Panc1 (cell line): ENCODE data around the gene MYL9. TPM values are rescaled to one million over a fixed set of nuclear protein-coding genes. Genes with fewer than 3 reads are reported as not detected.

ENCODE experiments used
- ATAC-seq: fragments of 200-7000 bp; cut with Tn5 transposase; 2 replicates; pipeline ENCODE4 v1.9.1; 2020; ENCODE audit warnings: mild to moderate bottlenecking, moderate library complexity
- BruUV-seq: library from RNA; stranded (reverse); fragments of 400-500 nt; replicated peaks from 2 replicates; lab custom pipeline; 2021; lab: Mats Ljungman, UMichigan
- CTCF ChIA-PET: fragments of 300-600 bp; sonication (Branson Sonifier 250); formaldehyde crosslinking; loops from one replicate; lab custom pipeline; 2022; ENCODE audit warnings: antibody characterized with exemption; lab: Charles Lee
- POLR2A ChIA-PET: fragments of 300-600 bp; sonication (Branson Sonifier 250); formaldehyde crosslinking; loops from one replicate; lab custom pipeline; 2022; ENCODE audit warnings: antibody characterized with exemption; lab: Charles Lee
- DNase-seq: peaks from one replicate; pipeline ENCODE4 v3.0.0-alpha.2; 2010; ENCODE audit warnings: low read depth, low spot score
- H3K27ac ChIP-seq: 2 replicates; pipeline ENCODE4 v1.5.1; 2011; ENCODE audit warnings: mild to moderate bottlenecking, low read length, inconsistent platforms
- H3K27me3 ChIP-seq: fragments of 200-500 bp; sonication (Bioruptor generic); 2 replicates; pipeline ENCODE4 v1.6.0; 2014; ENCODE audit warnings: low read length, inconsistent platforms; ENCODE audit not compliant: control insufficient read depth, insufficient read depth
- H3K36me3 ChIP-seq: fragments of 200-500 bp; sonication (Bioruptor generic); 2 replicates; pipeline ENCODE4 v1.5.1; 2014; ENCODE audit warnings: inconsistent platforms, mild to moderate bottlenecking, low read length, moderate library complexity; ENCODE audit not compliant: control insufficient read depth, insufficient read depth
- H3K4me1 ChIP-seq: 2 replicates; pipeline ENCODE4 v1.5.1; 2011; ENCODE audit warnings: inconsistent platforms, mild to moderate bottlenecking, low read length, moderate library complexity; ENCODE audit not compliant: control insufficient read depth, insufficient read depth
- H3K4me3 ChIP-seq, 2 experiments: 2 replicates each; pipeline ENCODE4 v1.5.1; 2011 to 2012; ENCODE audit warnings: low read depth in 2 of 2, low read length in 2 of 2, mild to moderate bottlenecking in 2 of 2, inconsistent platforms in 1 of 2, moderate library complexity in 1 of 2
- H3K9me3 ChIP-seq: fragments of 200-500 bp; sonication (Bioruptor generic); 2 replicates; pipeline ENCODE4 v1.5.1; 2014; ENCODE audit warnings: low read depth, mild to moderate bottlenecking, inconsistent platforms, low read length, moderate library complexity; ENCODE audit not compliant: control insufficient read depth, insufficient read depth
- CTCF ChIP-seq: fragments of 450-650 bp; IDR thresholded peaks from 2 replicates; pipeline ENCODE4 v1.5.1; 2017; ENCODE audit warnings: mild to moderate bottlenecking
- POLR2AphosphoS5 ChIP-seq: IDR thresholded peaks from 2 replicates; pipeline ENCODE4 v1.6.1; 2012; ENCODE audit warnings: mild to moderate bottlenecking, low read depth, low read length, moderate library complexity
- REST ChIP-seq, 2 experiments: IDR thresholded peaks; 2 replicates each; pipeline ENCODE4 v1.6.1; 2011 to 2012; ENCODE audit warnings: low read depth in 2 of 2, control low read depth in 1 of 2, low read length in 1 of 2, mild to moderate bottlenecking in 1 of 2, moderate library complexity in 1 of 2; ENCODE audit not compliant: insufficient read depth in 1 of 2
- SIN3A ChIP-seq: IDR thresholded peaks from 2 replicates; pipeline ENCODE4 v1.6.1; 2012; ENCODE audit warnings: low read depth, mild to moderate bottlenecking, low read length, moderate library complexity, borderline replicate concordance; ENCODE audit not compliant: insufficient read depth
- TCF7L2 ChIP-seq: IDR thresholded peaks from 2 replicates; pipeline ENCODE4 v1.6.1; 2011; ENCODE audit warnings: mild to moderate bottlenecking, low read depth, low read length, inconsistent platforms
- in situ Hi-C: cut with HindIII; loops from 2 replicates; pipeline ENCODE4 v1.10.0; 2016; ENCODE audit warnings: low sequenced_read_pairs, low pct_unique_long_range_greater_than_20kb
- intact Hi-C: fragments of 100-400 bp; cut with micrococcal nuclease; formaldehyde crosslinking; loops from one replicate; pipeline ENCODE4 v1.10.0; 2022; ENCODE audit not compliant: unreplicated experiment
- total RNA-seq: library from RNA; stranded (reverse); gene quantifications from one replicate; pipeline ENCODE4 v1.2.1, GENCODE V29; 2021; ENCODE audit not compliant: unreplicated experiment

Gene MYL9
- total RNA-seq, 1 experiment from 2014 or later: 107 TPM

- in situ Hi-C loops: no loop called here
- Histone ChIP-seq H3K9me3 (no peaks in the 10 kb centered on the region), H3K4me3 (no peak overlapping the region), H3K27me3 (no peaks in the 10 kb centered on the region), H3K36me3 (no peaks in the 10 kb centered on the region), H3K4me1 (no peaks in the 10 kb centered on the region), H3K27ac (no peak overlapping the region)
- POLR2A ChIA-PET: interaction anchor here (0.7 kb wide), 1 partner anchor 256 kb away, joined by 4 read pairs; no protein-coding TSS in a partner anchor
- TSS peak; percentile 63 for BruUV-seq
- no peak for DNase-seq
- no peak; the same call in 1 of the 2 replicates for TF ChIP-seq CTCF
- TF ChIP-seq SIN3A: no peak
- no peak for TF ChIP-seq REST (IDR thresholded peaks at IDR 0.05; ENCODE audit: insufficient read depth in 1 of 2, low read depth in 2 of 2, low read length in 1 of 2)
- no peak for TF ChIP-seq POLR2AphosphoS5
- no peak for TF ChIP-seq TCF7L2
- no peak for ATAC-seq
- CTCF ChIA-PET: interaction anchor here (0.8 to 1.1 kb wide), 4 partner anchors 12 to 86 kb away, joined by 3 read pairs; no protein-coding TSS in a partner anchor
- intact Hi-C loops: no loop called here
Measured at GRCh38 chr20:36591854-36592641, 50.7 kb downstream of the MYL9 start.

- in situ Hi-C loops (no loop called here), intact Hi-C loops (no loop called here)
- TF ChIP-seq TCF7L2 (no peak), POLR2AphosphoS5 (no peak), REST (IDR thresholded peaks at IDR 0.05; ENCODE audit: insufficient read depth in 1 of 2, low read depth in 2 of 2, low read length in 1 of 2) (no peak), SIN3A (no peak), CTCF (no peak)
- Histone ChIP-seq H3K4me3 (no peak overlapping the region), H3K27ac (no peak overlapping the region), H3K9me3 (no peaks in the 10 kb centered on the region), H3K36me3 (no peaks in the 10 kb centered on the region), H3K27me3 (no peaks in the 10 kb centered on the region), H3K4me1 (no peaks in the 10 kb centered on the region)
- CTCF ChIA-PET: interaction anchor here (0.9 to 1.1 kb wide), 2 partner anchors 11 to 51 kb away, joined by 3 read pairs; no protein-coding TSS in a partner anchor
- DNase-seq (no peak), ATAC-seq (no peak)
- POLR2A ChIA-PET: no interaction called here
- no TSS peak for BruUV-seq
Measured at GRCh38 chr20:36593347-36593929, 52.1 kb downstream of the MYL9 start.
